Upper lobe of left lung (tissue), 6 donors: ENCODE results near the gene WASHC4. TPM values are rescaled to one million over a fixed set of nuclear protein-coding genes. Genes with fewer than 3 reads are reported as not detected.

ENCODE experiments used
- ATAC-seq, 2 donors: fragments of 200-7000 bp; cut with Tn5 transposase; one replicate each; pipeline ENCODE4 v1.9.1; 2022; ENCODE audit warnings: mild to moderate bottlenecking in 2 of 2, moderate library complexity in 2 of 2; ENCODE audit not compliant: low FRiP score in 2 of 2
- DNase-seq, 2 donors: peaks; one replicate each; pipeline ENCODE4 v3.0.0-alpha.2; 2019 to 2020
- H3K27ac ChIP-seq, 4 donors: fragments of 200-600 bp; sonication (generic); one replicate each; pipeline ENCODE4 v1.5.1; 2016 to 2019
- H3K27me3 ChIP-seq, 4 donors: fragments of 200-600 bp; sonication (generic); one replicate each; pipeline ENCODE4 v1.5.1; 2017 to 2019
- H3K36me3 ChIP-seq, 4 donors: fragments of 200-600 bp; sonication (generic); one replicate each; pipeline ENCODE4 v1.5.1; 2016 to 2019
- H3K4me1 ChIP-seq, 4 donors: fragments of 200-600 bp; sonication (generic); one replicate each; pipeline ENCODE4 v1.5.1; 2018 to 2019
- H3K4me3 ChIP-seq, 4 donors: fragments of 200-600 bp; sonication (generic); one replicate each; pipeline ENCODE4 v1.5.1; 2017 to 2019; ENCODE audit warnings: mild to moderate bottlenecking in 2 of 4, moderate library complexity in 1 of 4
- H3K9me3 ChIP-seq, 4 donors: fragments of 200-600 bp; sonication (generic); one replicate each; pipeline ENCODE4 v1.5.1; 2018 to 2019
- CTCF ChIP-seq, 6 experiments: fragments of 450-650 bp in 4 of 6; fragments of 200-600 bp in 2 of 6; sonication (generic) in 2 of 6; IDR thresholded peaks; one replicate each; pipeline ENCODE4 v1.5.1; 2016 to 2019; ENCODE audit warnings: antibody characterized with exemption in 6 of 6
- EP300 ChIP-seq, 4 donors: sonication (generic); formaldehyde crosslinking; IDR thresholded peaks; one replicate each; pipeline ENCODE4 v1.5.1; 2017; ENCODE audit warnings: antibody characterized with exemption in 4 of 4, control low read depth in 2 of 4
- POLR2A ChIP-seq, 4 donors: fragments of 450-650 bp; IDR thresholded peaks; one replicate each; pipeline ENCODE4 v1.5.1; 2016 to 2017; ENCODE audit warnings: antibody characterized with exemption in 4 of 4, mild to moderate bottlenecking in 2 of 4
- POLR2AphosphoS5 ChIP-seq, 2 donors: sonication (generic); formaldehyde crosslinking; IDR thresholded peaks; one replicate each; pipeline ENCODE4 v1.5.1; 2017; ENCODE audit warnings: antibody characterized with exemption in 2 of 2
- WGBS, 2 donors: methylation state at CpG; one replicate each; pipeline ENCODE4 v1.1.5; 2017 to 2018; 5-methylcytosine and 5-hydroxymethylcytosine counted together
- total RNA-seq, 6 donors: library from RNA; depleted of rRNA in 4 of 6; stranded (reverse); fragments of >200 nt in 4 of 6; gene quantifications; one replicate each; pipeline versions ENCODE4 v1.1.0 to v1.2.1, GENCODE V29; 2016 to 2021
- donor health status: DM: no; HTN: no; CAD: no; lungs with moderate emphysema.
- donor health status: DM: no; HTN: yes; CAD: no; lungs with severe emphysema.

The WASHC4 gene
- total RNA-seq, 6 donors from 2014 or later, result 32.5 to 114 (median 69.6) TPM

GRCh38 chr12:105120551-105120950 lies 13.0 kb downstream of the WASHC4 start:
- DNase-seq, result no peak
- Histone ChIP-seq H3K27ac (no peak overlapping the region), H3K36me3 (peaks cover 39 to 100% (median 63%) of the 10 kb centered on the region in 4 donors), H3K27me3 (no peaks in the 10 kb centered on the region), H3K9me3 (no peaks in the 10 kb centered on the region), H3K4me3 (no peak overlapping the region), H3K4me1 (no peaks in the 10 kb centered on the region)
- ATAC-seq, result no peak
- TF ChIP-seq EP300 (IDR thresholded peaks at IDR 0.05) (no peak), CTCF (IDR thresholded peaks at IDR 0.05) (no peak), POLR2AphosphoS5 (IDR thresholded peaks at IDR 0.05) (no peak), POLR2A (IDR thresholded peaks at IDR 0.05) (no peak)
- 79% methylated on average over 2 of the region's 2 CpGs for WGBS, 2 donors

- Histone ChIP-seq H3K4me3 (no peak overlapping the region), H3K36me3 (peaks cover 12 to 94% (median 20%) of the 10 kb centered on the region in 4 donors), H3K9me3 (no peaks in the 10 kb centered on the region), H3K4me1 (no peaks in the 10 kb centered on the region), H3K27ac (no peak overlapping the region), H3K27me3 (no peaks in the 10 kb centered on the region)
- DNase-seq (no peak), ATAC-seq (no peak)
- WGBS, 2 donors, result 74 to 80% methylated on average over 2 of the region's 2 CpGs
- no peak for TF ChIP-seq EP300 (IDR thresholded peaks at IDR 0.05)
- no peak for TF ChIP-seq POLR2A (IDR thresholded peaks at IDR 0.05)
- TF ChIP-seq POLR2AphosphoS5 (IDR thresholded peaks at IDR 0.05), result no peak
Observed at GRCh38 chr12:105138248-105138647, 30.7 kb downstream of the WASHC4 start.

- 95% methylated on average over 6 of the region's 6 CpGs for WGBS, 2 donors
- no peak for DNase-seq
- ATAC-seq, result no peak
- Histone ChIP-seq H3K9me3 (no peaks in the 10 kb centered on the region), H3K4me3 (no peak overlapping the region), H3K27me3 (no peaks in the 10 kb centered on the region), H3K4me1 (peaks cover 0 to 4% (median 0%) of the 10 kb centered on the region in 4 donors), H3K27ac (no peak overlapping the region), H3K36me3 (peaks cover 12 to 99% (median 21%) of the 10 kb centered on the region in 4 donors)
- TF ChIP-seq EP300 (IDR thresholded peaks at IDR 0.05), result no peak
- no peak for TF ChIP-seq CTCF (IDR thresholded peaks at IDR 0.05)
- no peak for TF ChIP-seq POLR2A (IDR thresholded peaks at IDR 0.05)
- no peak for TF ChIP-seq POLR2AphosphoS5 (IDR thresholded peaks at IDR 0.05)
Observed at GRCh38 chr12:105141320-105141922, 33.9 kb downstream of the WASHC4 start.

GRCh38 chr12:105142259-105142658 lies 34.7 kb downstream of the WASHC4 start:
- no peak overlapping the region for H3K4me3 ChIP-seq
- TF ChIP-seq POLR2AphosphoS5 (IDR thresholded peaks at IDR 0.05), result no peak
- no peak for TF ChIP-seq EP300 (IDR thresholded peaks at IDR 0.05)
- TF ChIP-seq POLR2A (IDR thresholded peaks at IDR 0.05), result no peak
- TF ChIP-seq CTCF (IDR thresholded peaks at IDR 0.05), result no peak
- H3K36me3 ChIP-seq, result peaks cover 18 to 99% (median 28%) of the 10 kb centered on the region in 4 donors
- WGBS, 2 donors, result 94 to 96% methylated on average over 3 of the region's 3 CpGs
- H3K27me3 ChIP-seq, result no peaks in the 10 kb centered on the region
- H3K9me3 ChIP-seq, result no peaks in the 10 kb centered on the region
- DNase-seq (no peak), ATAC-seq (no peak)
- H3K27ac ChIP-seq, result no peak overlapping the region
- peaks cover 0 to 4% (median 0%) of the 10 kb centered on the region in 4 donors for H3K4me1 ChIP-seq

GRCh38 chr12:105156260-105156659 lies 48.7 kb downstream of the WASHC4 start:
- H3K9me3 ChIP-seq, result no peaks in the 10 kb centered on the region
- WGBS, 2 donors, result 90 to 98% methylated on average over 2 of the region's 2 CpGs
- DNase-seq, result no peak
- no peaks in the 10 kb centered on the region for H3K27me3 ChIP-seq
- H3K4me1 ChIP-seq, result no peaks in the 10 kb centered on the region
- ATAC-seq, result no peak
- no peak overlapping the region for H3K27ac ChIP-seq
- no peak overlapping the region for H3K4me3 ChIP-seq
- no peak for TF ChIP-seq EP300 (IDR thresholded peaks at IDR 0.05)
- TF ChIP-seq POLR2AphosphoS5 (IDR thresholded peaks at IDR 0.05), result no peak
- no peak for TF ChIP-seq POLR2A (IDR thresholded peaks at IDR 0.05)
- TF ChIP-seq CTCF (IDR thresholded peaks at IDR 0.05), result no peak
- H3K36me3 ChIP-seq, result peaks cover 27 to 85% (median 34%) of the 10 kb centered on the region in 4 donors
